Karpas-422 (cell line): ENCODE measurements around the gene ADAT1. TPM values are rescaled to one million over a fixed set of nuclear protein-coding genes. Genes with fewer than 3 reads are reported as not detected.
"Not testable (repeated sequence)": the region's sequence is repeated elsewhere in the genome, so short reads cannot be mapped to it uniquely, and the experiment has no call there.

Experiments
- DNase-seq: peaks from one replicate; pipeline ENCODE4 v3.0.0-alpha.2; 2015
- H2AFZ ChIP-seq: fragments of 200-600 bp; sonication (generic); 2 replicates; pipeline ENCODE4 v1.6.1; 2014; ENCODE audit warnings: antibody characterized with exemption, low read length, mixed read lengths
- H3K27ac ChIP-seq: fragments of 200-600 bp; sonication (generic); 2 replicates; pipeline ENCODE4 v1.5.1; 2014; ENCODE audit warnings: mild to moderate bottlenecking, low read length, moderate library complexity
- H3K27me3 ChIP-seq: fragments of 200-600 bp; sonication (generic); 2 replicates; pipeline ENCODE4 v1.6.1; 2014; ENCODE audit warnings: low read length, mixed read lengths
- H3K36me3 ChIP-seq: fragments of 200-600 bp; sonication (generic); 2 replicates; pipeline ENCODE4 v1.6.1; 2014; ENCODE audit warnings: low read length, mixed read lengths; ENCODE audit not compliant: insufficient read depth
- H3K4me1 ChIP-seq: fragments of 200-600 bp; sonication (generic); 2 replicates; pipeline ENCODE4 v1.6.1; 2014; ENCODE audit warnings: mild to moderate bottlenecking, low read length, mixed read lengths
- H3K4me2 ChIP-seq: fragments of 200-600 bp; sonication (generic); 2 replicates; pipeline ENCODE4 v1.6.1; 2014; ENCODE audit warnings: low read length, low read depth, mild to moderate bottlenecking; ENCODE audit not compliant: poor library complexity, severe bottlenecking
- H3K4me3 ChIP-seq: fragments of 200-600 bp; sonication (generic); 2 replicates; pipeline ENCODE4 v1.5.1; 2014; ENCODE audit warnings: mild to moderate bottlenecking, antibody characterized with exemption, low read length, mixed read lengths
- H3K79me2 ChIP-seq: fragments of 200-600 bp; sonication (generic); 2 replicates; pipeline ENCODE4 v1.6.1; 2014; ENCODE audit warnings: mild to moderate bottlenecking, low read length, mixed read lengths
- H3K9ac ChIP-seq: fragments of 200-600 bp; sonication (generic); 2 replicates; pipeline ENCODE4 v1.6.0; 2014; ENCODE audit warnings: low read length
- H3K9me2 ChIP-seq: fragments of 200-600 bp; sonication (generic), shearing (Covaris generic); replicated peaks from 2 replicates; pipeline ENCODE4 v1.6.0; 2014; ENCODE audit warnings: mild to moderate bottlenecking, low read length, moderate library complexity; ENCODE audit not compliant: insufficient read depth
- H3K9me3 ChIP-seq: fragments of 300-700, 200-600 bp; sonication (generic); 2 replicates; pipeline ENCODE4 v1.6.1; 2014; ENCODE audit warnings: low read length, mixed read lengths
- H4K20me1 ChIP-seq: fragments of 200-600 bp; sonication (generic); 2 replicates; pipeline ENCODE4 v1.6.1; 2014; ENCODE audit warnings: mild to moderate bottlenecking, antibody characterized with exemption, low read length, low read depth; ENCODE audit not compliant: insufficient read depth
- total RNA-seq: library from RNA; depleted of rRNA; stranded (reverse); fragments of >200 nt; shearing (Covaris generic); gene quantifications from 2 replicates; pipeline ENCODE4 v1.2.3, GENCODE V29; 2014; ENCODE audit warnings: low replicate concordance

The ADAT1 gene
- total RNA-seq, 1 experiment from 2014 or later: 97.3 TPM

DNA sequence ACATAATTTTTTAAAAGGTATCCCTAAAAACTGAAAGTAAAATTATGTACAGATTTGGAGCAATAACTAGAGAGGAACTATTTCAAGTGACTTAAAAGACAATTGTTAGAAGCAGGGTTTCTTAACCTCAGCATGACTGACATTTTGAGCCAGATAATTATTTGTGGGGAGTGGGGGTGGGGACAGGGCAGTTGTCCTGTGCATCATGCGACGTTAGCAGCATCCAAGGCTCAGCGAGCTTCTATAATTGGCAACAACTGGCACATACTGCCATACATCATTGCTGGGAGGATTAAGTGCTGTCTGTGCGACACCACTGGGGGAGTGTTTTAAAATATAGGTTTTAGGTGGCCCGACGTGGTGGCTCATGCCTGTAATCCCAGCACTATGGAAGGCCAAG is 29.8 kb downstream of the ADAT1 start:
- Histone ChIP-seq H3K9me3 (no peaks in the 10 kb centered on the region), H3K9ac (no peak overlapping the region), H3K27me3 (no peaks in the 10 kb centered on the region), H3K4me1 (peaks cover 7% of the 10 kb centered on the region; the same call in 1 of the 2 replicates), H3K4me3 (no peak overlapping the region), H4K20me1 (no peaks in the 10 kb centered on the region), H3K36me3 (peaks cover 3% of the 10 kb centered on the region), H3K4me2 (no peak overlapping the region), H3K27ac (no peak overlapping the region), H3K9me2 (no peaks in the 10 kb centered on the region), H2AFZ (no peak overlapping the region), H3K79me2 (no peaks in the 10 kb centered on the region)
- no peak for DNase-seq

DNA sequence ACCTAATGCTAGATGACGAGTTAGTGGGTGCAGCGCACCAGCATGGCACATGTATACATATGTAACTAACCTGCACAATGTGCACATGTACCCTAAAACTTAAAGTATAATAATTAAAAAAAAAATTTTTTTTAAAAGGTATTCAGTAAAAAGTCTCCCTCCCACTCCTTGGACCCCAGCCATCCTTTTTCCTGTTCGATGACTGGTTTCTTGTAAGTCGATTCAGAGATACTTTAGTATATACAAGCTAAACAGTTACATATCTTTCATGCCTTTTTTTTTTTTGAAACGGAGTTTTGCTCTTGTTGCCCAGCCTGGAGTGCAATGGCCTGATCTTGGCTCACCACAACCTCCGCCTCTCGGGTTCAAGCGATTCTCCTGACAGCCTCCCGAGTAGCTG is 31.2 kb downstream of the ADAT1 start:
- not testable (repeated sequence) for H3K36me3 ChIP-seq, H3K9me3 ChIP-seq, H3K27ac ChIP-seq, H4K20me1 ChIP-seq, H3K4me1 ChIP-seq, H3K4me2 ChIP-seq, H3K4me3 ChIP-seq, H3K27me3 ChIP-seq, H2AFZ ChIP-seq, H3K9me2 ChIP-seq, H3K9ac ChIP-seq, DNase-seq, H3K79me2 ChIP-seq

DNA sequence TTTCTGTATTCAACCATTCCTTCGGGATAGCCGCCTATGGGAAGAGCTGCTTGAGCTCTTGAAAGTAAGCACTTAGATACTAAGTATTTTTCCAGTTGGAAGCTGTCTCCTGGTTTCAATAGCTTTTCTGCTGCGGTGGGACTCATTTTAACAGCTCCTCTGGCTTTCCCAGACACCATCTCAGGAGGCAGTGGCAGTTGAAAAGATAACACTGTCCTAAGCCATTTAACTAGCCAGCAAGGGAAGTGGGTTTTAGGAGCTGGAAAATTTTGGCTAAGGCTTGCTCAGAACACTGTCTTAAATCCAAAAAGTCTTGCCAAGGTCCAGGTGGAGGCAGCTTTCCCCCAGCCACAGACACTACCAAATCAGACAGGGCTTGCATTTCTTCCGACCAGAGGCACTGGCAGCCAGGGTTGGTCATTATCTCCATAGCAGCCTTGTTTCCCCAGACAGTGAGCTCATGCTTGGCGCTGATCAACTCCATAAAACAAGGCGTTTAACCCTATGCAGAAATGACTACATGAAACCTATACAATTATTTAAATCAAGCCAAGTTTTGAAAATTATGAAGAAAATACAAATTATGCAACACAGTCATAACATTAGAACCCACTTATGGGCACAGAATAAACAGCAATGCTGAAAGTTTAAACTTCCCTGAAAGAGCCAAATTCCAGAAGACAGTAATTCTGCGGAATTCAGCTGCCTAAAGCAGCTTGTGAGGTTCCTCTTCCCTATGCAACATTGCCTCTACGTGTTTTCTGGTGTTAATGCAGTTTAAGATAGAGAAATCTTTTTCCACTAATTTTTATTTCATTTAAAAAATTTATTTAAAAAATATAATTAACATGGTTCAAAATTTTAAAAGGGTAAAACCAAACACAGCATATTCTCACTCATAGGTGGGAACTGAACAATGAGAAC is 31.9 kb downstream of the ADAT1 start:
- no peak for DNase-seq

DNA sequence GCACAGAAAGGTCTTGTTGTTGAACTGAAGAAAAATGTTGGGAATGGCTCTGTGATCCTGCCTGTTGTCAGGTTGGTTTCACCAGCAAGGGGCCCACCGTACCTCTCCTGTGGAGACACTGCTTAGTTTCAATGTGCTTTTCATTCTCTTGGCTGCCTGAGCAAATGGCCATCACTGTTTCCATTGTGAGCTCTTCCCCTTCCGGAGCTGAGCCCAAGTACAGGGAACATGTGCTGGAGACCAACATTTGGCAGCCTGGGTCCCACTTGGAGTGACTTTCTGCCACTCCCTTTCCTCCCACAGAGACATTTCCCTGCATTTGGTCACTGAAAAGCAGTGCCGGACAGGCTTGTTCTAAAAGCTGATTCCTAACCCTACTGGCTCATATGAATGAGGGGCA is 33.8 kb downstream of the ADAT1 start:
- Histone ChIP-seq H3K4me2 (no peak overlapping the region), H3K4me3 (no peak overlapping the region), H3K9me3 (no peaks in the 10 kb centered on the region), H3K36me3 (no peaks in the 10 kb centered on the region), H3K9ac (no peak overlapping the region), H2AFZ (no peak overlapping the region), H3K27me3 (no peaks in the 10 kb centered on the region), H3K4me1 (peaks cover 2% of the 10 kb centered on the region), H3K9me2 (no peaks in the 10 kb centered on the region), H3K79me2 (no peaks in the 10 kb centered on the region), H4K20me1 (no peaks in the 10 kb centered on the region), H3K27ac (no peak overlapping the region)
- no peak for DNase-seq

More for the DNA sequence above, 31.9 kb downstream of the ADAT1 start:
- no peaks in the 10 kb centered on the region for H3K27me3 ChIP-seq
- no peak overlapping the region for H3K9ac ChIP-seq
- H3K9me3 ChIP-seq: no peaks in the 10 kb centered on the region
- no peak overlapping the region for H3K27ac ChIP-seq
- no peaks in the 10 kb centered on the region for H3K9me2 ChIP-seq
- no peak overlapping the region for H3K4me2 ChIP-seq
- H4K20me1 ChIP-seq: no peaks in the 10 kb centered on the region
- no peak overlapping the region for H3K4me3 ChIP-seq
- H3K36me3 ChIP-seq: no peaks in the 10 kb centered on the region
- H2AFZ ChIP-seq: no peak overlapping the region
- H3K4me1 ChIP-seq: peaks cover 7% of the 10 kb centered on the region; the same call in 1 of the 2 replicates
- no peaks in the 10 kb centered on the region for H3K79me2 ChIP-seq

DNA sequence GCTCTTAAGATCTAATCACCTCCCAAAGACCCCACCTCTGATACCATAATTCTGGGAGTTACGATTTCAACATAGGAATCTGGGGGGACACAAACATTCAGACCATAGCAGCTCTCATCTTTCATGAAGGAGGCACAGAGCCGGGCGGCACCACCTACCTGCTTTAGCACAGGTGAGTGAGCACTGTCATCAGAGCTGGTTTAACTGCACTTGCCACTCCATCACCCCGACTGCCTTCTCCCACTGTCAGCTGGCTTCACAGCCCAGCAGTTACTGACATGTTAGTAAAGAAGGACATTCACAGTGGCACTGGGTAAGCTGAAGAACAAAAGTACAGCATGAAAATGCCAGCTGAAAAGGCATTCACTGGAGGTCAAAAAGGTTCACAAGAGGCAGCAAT is 34.4 kb downstream of the ADAT1 start:
- Histone ChIP-seq H3K79me2 (no peaks in the 10 kb centered on the region), H2AFZ (no peak overlapping the region), H3K4me2 (no peak overlapping the region), H3K9me3 (no peaks in the 10 kb centered on the region), H3K36me3 (no peaks in the 10 kb centered on the region), H3K9ac (no peak overlapping the region), H3K4me3 (no peak overlapping the region), H3K9me2 (no peaks in the 10 kb centered on the region), H4K20me1 (no peaks in the 10 kb centered on the region), H3K27ac (no peak overlapping the region), H3K27me3 (no peaks in the 10 kb centered on the region), H3K4me1 (peaks cover 7% of the 10 kb centered on the region)
- DNase-seq: no peak

DNA sequence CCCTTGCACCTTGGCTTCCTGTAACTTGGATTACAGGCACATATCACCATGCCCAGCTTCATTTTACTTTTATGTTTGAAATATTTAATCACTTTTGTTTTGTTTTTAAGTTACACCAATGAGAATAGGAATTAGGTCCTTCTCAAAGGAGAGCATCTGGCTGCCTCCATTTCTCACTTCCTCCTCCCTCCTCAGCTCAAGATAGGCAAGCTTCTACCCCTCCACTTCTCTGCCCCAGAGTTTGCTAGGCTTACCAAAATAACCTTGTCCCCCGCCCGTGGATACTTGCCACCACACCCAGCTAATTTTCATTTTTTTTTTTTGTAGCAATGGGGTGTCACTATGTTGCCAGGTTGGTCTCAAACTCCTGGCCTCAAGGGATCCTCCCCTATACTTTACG is 39.0 kb downstream of the ADAT1 start:
- H3K27me3 ChIP-seq: no peaks in the 10 kb centered on the region

DNA sequence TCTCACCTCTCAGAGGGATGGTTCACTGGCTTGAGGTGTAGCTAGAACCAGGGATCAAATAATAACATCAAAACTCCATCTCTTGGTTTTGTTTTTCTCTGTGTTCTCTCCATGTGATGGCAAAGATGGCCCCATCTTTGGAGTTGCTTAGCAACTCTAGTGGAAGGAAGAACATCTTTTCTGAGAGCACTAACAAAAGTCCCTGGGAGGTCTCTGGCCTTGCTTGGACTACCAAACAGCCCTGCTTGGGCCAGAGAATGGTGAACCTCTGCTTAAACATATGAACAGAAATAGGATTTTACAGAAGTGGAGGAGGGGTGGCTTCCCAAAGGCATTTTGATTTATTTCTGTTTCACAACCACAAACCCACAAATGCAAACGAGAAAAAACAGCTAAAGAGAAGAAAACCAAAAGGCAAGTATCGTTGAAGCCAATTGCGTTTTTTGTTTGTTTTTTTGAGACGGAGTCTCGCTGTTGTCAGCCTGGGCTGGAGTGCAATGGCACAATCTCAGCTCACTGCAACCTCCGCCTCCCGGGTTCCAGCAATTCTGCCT is 43.7 kb downstream of the ADAT1 start:
- no peak overlapping the region for H3K9ac ChIP-seq
- H4K20me1 ChIP-seq: no peaks in the 10 kb centered on the region
- no peak overlapping the region for H2AFZ ChIP-seq
- H3K4me1 ChIP-seq: peaks cover 10% of the 10 kb centered on the region
- no peak overlapping the region for H3K4me3 ChIP-seq
- H3K9me2 ChIP-seq: no peaks in the 10 kb centered on the region
- H3K9me3 ChIP-seq: no peaks in the 10 kb centered on the region
- H3K27ac ChIP-seq: no peak overlapping the region
- peaks cover 15% of the 10 kb centered on the region; the same call in 1 of the 2 replicates for H3K79me2 ChIP-seq
- peaks cover 22% of the 10 kb centered on the region; the same call in 1 of the 2 replicates for H3K36me3 ChIP-seq
- no peak for DNase-seq
- H3K4me2 ChIP-seq: no peak overlapping the region
- no peaks in the 10 kb centered on the region for H3K27me3 ChIP-seq

More for the DNA sequence above, 39.0 kb downstream of the ADAT1 start:
- H4K20me1 ChIP-seq: no peaks in the 10 kb centered on the region
- H3K79me2 ChIP-seq: no peaks in the 10 kb centered on the region
- H3K4me1 ChIP-seq: peaks cover 7% of the 10 kb centered on the region
- H3K9me2 ChIP-seq: no peaks in the 10 kb centered on the region
- peaks cover 3% of the 10 kb centered on the region; the same call in 1 of the 2 replicates for H3K36me3 ChIP-seq
- no peak overlapping the region for H3K4me3 ChIP-seq
- H2AFZ ChIP-seq: no peak overlapping the region
- H3K9me3 ChIP-seq: no peaks in the 10 kb centered on the region
- H3K4me2 ChIP-seq: no peak overlapping the region
- H3K27ac ChIP-seq: no peak overlapping the region
- no peak for DNase-seq
- no peak overlapping the region for H3K9ac ChIP-seq

DNA sequence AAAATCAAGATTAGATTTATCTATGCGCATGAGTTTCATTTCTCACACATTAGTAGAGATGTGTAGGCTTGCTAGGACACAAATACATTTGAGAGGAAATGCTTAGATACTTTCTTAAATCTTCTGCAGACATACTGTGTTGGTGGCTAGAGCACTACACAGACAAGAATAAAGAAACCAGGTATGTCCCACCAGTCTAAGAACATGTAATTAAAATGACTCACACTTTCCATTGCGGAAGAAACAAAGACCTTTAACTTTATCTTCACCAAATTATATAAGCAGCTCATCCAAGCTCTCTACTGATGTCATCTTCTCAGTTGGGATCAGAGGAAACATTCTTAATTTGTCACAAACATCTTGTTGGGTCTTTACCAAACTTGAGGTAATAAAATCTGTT is 44.4 kb downstream of the ADAT1 start:
- H3K9ac ChIP-seq: no peak overlapping the region
- H3K4me1 ChIP-seq: peaks cover 5% of the 10 kb centered on the region; the same call in 1 of the 2 replicates
- H2AFZ ChIP-seq: no peak overlapping the region
- DNase-seq: no peak
- no peak overlapping the region for H3K27ac ChIP-seq
- H4K20me1 ChIP-seq: no peaks in the 10 kb centered on the region
- H3K4me3 ChIP-seq: no peak overlapping the region
- no peaks in the 10 kb centered on the region for H3K9me2 ChIP-seq
- H3K27me3 ChIP-seq: no peaks in the 10 kb centered on the region
- no peaks in the 10 kb centered on the region for H3K9me3 ChIP-seq
- H3K36me3 ChIP-seq: peaks cover 28% of the 10 kb centered on the region; the same call in 1 of the 2 replicates
- peaks cover 21% of the 10 kb centered on the region for H3K79me2 ChIP-seq
- H3K4me2 ChIP-seq: no peak overlapping the region
